NB4 (cell line): ENCODE measurements around the gene BORCS8.

Experiments used
- CTCF ChIP-seq: IDR thresholded peaks from one replicate; pipeline ENCODE4 v1.5.1; 2012; ENCODE audit warnings: low read depth, low read length
- POLR2A ChIP-seq: IDR thresholded peaks from 2 replicates; pipeline ENCODE4 v1.6.1; 2011; ENCODE audit warnings: mild to moderate bottlenecking; ENCODE audit not compliant: insufficient read length; ENCODE audit errors: extremely low read depth

- TF ChIP-seq CTCF (no peak), POLR2A (no peak)
These were observed 21.7 kb downstream of the BORCS8 start, which contains the start of gene MEF2B for GRCh38 chr19:19170053-19170872.
